CD1c-positive myeloid dendritic cell (primary cell): ENCODE results near the gene PRKAB2.
"Not testable (repeated sequence)": the region's sequence is repeated elsewhere in the genome, so short reads cannot be mapped to it uniquely, and the experiment has no call there.

Experiments used
- DNase-seq: peaks from one replicate; pipeline ENCODE4 v3.0.0-alpha.2; 2016; ENCODE audit errors: extremely low spot score

PRKAB2 gene

DNA sequence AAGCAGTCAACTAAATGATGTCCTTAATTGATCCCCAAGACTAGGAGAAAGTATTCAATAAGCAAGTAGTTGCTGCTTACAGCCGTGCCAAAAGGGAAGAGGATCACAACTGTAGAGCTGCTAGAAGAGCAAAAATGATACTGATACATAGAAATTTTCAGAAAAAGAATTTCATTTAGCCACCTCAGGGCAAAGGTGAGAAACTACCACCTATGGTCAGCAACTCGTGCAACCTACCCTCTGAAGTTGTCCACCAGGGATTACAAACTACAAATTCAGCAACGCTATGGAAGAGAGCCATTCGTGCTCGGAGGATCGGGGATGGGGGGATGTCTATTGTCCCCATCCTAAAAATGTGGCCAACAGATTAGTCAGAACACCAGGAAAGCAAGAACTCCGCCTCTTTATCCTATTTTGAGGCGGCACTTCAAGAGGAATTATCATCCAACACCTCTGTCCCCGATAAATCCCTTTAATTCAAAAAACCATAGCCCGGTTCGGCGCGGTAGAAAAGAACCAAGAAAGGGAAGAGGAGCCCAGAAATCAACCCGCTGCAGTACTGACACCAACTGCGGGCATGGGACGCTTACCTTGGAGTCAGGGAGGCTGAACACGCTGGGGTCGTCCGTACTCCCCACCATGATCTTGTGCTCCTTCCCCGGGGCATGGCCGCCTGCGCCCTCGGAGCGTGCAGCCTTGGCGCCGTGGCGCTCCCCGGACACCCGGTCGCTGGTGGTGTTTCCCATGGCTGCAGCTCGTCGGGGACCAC lies 687 bp downstream of the PRKAB2 start:
- peak; percentile 2 for DNase-seq

DNA sequence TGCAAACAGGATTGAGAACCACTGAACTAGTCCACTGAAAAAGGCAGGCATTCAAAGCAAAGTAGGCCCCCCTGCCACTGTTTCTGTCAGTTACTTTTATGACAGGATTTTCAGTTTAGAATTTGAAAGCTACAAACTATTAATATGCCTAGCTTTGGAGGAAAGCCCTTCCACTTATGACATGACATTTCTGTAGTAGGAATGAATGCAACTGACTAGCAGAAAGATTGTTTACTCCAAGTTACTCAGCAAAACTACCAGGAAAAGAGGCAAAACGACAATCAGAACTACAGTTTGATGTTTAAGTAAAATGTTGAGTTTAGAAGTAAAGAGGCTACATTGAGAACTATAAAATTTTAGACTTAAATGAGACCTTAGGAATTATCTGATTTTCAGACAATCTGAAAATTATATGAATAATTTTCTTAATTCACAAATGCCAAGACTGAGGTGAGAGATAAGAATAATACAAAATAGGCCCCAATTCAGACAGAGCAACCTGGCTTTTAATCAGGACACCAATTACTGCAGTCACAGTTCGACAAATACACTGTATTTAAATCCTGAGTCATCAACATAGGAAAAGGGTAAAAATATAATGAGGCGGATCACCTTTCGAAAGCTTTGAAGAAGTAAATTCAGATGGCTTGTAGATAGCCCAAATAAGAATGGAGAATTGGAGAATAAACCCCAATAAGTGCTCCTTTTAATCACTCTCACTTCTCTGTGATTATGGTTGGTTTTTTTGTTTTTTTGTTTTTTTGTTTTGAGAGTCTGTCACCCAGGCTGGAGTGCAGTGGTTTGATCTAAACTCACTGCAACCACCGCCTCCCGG lies 2.2 kb downstream of the PRKAB2 start:
- no peak for DNase-seq

DNA sequence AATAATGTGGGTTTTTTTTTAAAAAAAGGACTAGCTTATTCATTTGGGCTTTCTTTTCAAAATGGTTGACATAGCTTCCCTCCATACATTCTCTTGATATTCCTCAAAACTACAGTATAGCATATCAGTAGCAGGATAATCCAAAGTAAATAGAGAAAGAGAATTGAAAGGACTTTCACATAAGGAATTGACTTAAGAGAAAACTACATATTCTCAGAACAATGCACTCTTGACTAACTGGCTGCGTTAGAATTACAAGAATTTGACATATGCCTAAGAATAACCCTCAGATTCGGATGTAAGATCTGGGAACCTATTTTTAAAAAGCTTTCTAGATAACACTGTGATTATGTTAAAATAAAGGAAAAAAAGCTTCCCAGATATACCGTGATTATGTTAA lies 3.1 kb downstream of the PRKAB2 start:
- DNase-seq, result no peak

DNA sequence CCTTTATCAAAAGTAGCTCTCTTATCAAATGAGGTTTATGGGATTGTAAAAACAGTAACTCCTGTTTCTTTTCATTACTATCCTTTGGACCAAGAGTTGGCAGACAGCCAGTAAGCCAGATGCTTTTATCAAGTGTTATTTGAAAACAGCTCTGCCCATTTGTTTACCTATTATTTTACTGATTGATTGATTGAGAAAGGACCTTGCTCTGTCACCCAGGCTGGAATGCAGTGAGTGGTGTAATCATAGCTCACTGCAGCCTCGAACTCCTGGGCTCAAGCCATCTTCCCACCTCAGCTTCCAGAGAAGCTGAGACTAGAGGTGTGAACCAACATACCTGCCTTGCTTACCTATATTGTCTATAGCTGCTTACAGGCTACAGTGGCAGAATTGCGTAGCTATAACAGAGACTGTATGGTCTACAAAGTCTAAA lies 3.6 kb downstream of the PRKAB2 start:
- DNase-seq, result no peak

DNA sequence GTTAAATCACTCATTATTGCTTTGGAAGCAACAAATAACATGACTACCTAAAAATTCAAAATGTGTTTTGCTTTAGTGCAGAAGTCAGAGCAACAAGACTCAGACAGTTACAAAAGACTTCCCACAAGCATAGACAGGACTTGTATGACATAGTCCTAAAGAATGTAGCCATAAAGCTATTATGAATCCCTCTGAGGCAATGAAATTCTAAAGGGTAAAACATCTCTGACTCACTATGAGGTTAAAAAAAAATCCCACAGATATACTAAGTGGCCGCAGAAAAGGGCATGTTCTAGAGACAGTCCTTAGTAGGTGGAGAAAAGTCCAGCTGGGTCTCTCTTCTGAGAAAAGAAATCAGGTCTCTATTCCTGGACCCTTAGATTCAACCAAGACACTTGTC lies 4.9 kb downstream of the PRKAB2 start:
- no peak for DNase-seq

DNA sequence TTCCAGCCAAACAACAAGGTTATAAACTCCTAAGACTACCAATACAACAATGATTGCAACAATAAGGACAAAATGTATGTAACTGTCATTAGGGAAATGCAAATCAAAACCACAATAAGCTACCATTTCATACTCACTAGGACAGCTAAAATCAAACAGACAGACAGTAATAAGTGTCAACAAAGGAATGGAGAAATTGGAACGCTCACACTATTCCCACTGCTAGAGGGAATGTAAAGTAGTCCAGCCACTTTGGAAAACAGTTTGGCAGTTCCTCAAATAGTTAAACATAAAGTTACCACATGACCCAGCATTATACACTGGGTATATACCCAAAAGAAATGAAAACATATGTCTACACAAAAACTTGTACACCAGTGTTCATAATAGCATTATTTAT lies 9.3 kb downstream of the PRKAB2 start:
- DNase-seq, result no peak

DNA sequence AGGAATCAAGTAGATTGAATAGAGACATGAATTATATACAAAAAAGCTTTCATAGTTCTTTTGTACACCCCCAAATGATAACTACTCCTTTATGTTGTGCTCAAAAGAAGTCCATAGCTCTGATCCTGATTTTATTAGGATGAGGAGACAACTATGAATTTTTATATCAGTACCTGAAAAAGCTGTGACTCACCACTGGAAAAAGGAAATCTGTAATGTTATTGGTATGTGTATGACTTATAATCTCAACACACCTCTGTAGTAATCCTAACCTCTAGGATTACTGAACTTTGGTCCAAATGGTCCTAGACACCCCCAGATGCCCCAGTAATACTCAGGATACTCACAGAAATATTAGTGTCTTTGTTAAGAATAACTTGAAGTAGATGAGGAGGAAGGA lies 10.2 kb downstream of the PRKAB2 start:
- no peak for DNase-seq

DNA sequence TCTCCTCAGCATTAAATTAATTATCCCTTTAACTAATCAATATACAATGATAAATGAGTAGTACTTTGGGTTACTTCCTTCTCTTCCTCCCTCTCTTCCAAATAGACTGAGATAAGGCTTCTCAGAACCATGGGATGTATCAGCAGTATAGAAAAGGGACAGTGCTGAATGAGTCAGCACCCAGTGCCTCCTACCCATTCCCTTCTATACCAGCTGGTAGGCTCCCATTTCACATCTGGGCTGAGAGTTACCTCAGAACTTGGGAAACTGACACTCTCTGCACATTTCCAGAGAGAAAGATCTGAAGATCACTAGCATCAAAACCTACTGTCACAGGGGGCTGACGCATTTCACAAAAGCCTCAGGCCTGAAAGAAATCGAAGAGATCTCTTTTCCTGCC lies 15.2 kb downstream of the PRKAB2 start:
- DNase-seq, result not testable (repeated sequence)

DNA sequence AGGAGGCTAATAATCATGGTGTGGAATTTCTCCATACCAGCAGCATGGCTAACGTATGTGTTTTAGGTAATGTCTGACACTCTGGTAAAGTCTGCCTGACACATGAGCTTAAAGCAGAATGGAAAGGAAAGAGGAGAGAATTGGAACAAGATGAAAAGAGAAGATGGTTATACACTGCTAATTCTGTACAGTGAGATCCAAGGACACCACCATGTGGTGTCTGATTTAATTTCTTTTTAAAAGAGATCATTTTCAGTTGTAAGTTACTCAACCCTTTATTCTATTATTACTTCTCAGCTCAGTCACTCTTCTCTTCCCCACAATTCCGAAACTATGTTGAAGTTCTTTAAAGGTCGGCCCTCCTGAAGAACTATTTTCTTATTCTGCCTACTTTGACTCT lies 15.6 kb downstream of the PRKAB2 start:
- no peak for DNase-seq

DNA sequence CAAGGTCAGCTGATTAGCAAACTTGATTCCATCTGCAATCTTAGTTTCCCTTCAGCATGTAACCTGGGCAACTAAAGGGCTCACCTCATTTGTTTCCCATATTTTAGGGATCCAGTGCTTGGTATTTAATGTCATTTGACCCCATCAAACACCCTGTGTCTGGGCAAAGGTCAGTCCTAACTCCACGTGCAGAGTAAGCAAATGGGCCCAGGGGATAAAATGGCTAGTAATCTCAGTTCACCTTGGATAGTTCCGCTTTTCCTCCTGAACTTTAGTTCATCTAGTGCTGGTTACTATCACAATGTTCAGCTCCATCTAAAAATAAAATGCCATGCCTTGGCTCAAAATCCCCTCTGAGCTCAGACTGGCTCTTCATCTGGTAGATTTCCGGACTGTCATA lies 19.5 kb downstream of the PRKAB2 start:
- DNase-seq, result no peak

DNA sequence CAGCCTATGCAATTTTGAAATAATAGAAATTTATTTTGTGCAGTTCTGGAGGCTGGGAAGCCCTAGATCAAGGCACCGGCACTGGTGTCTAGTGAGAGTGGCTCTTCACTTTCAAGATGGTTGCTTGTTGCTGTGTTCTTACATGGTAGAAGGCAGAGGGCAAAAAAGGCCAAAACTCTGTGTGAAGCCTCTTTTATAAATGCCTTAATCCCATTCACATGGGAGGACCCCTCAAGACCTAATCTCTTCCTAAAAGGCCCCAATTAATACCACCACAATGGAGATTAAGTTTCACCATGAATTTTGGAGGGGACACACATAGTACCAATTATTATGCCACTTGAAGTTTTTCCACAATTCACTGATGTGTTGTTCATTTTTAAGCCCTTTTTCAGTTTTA lies 21.0 kb downstream of the PRKAB2 start:
- DNase-seq, result no peak

DNA sequence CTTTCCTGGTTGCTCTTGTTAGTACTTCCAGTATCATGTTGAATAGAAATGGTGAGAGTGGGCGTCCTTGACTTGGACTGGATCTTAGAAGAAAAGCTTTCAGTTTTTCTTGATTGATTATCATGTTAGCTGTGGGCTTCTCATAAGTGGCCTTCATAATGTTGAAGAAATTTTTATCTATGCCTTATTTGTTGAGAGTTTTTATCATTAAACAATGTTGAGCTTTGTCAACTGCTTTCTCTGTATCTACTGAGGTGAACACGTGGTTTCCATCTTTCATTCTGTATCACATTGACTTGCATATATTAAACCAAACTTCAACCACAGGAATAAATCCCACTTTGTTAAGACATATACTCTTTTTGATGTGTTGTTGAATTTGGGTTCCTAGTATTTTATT lies 29.4 kb downstream of the PRKAB2 start:
- DNase-seq, result no peak

DNA sequence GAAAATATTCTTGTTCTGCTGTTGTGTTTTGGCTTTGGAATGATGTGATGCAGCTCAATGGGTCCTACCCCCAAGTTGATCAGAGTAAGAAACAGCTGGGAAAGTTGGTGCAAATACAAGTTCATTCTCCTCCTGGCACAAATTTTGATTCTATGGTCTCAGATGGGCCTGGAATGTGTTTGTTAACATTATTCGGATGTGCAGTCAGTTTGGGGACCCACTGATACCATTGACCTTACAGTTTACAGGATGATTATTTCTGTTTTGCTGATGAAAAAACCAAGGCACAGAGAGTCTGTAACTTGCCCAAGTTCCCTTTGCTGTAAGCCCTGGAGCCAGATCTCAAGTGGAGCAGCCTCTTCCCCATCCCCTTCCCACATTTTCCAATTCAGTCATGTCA lies 41.5 kb downstream of the PRKAB2 start:
- DNase-seq, result not testable (repeated sequence)

DNA sequence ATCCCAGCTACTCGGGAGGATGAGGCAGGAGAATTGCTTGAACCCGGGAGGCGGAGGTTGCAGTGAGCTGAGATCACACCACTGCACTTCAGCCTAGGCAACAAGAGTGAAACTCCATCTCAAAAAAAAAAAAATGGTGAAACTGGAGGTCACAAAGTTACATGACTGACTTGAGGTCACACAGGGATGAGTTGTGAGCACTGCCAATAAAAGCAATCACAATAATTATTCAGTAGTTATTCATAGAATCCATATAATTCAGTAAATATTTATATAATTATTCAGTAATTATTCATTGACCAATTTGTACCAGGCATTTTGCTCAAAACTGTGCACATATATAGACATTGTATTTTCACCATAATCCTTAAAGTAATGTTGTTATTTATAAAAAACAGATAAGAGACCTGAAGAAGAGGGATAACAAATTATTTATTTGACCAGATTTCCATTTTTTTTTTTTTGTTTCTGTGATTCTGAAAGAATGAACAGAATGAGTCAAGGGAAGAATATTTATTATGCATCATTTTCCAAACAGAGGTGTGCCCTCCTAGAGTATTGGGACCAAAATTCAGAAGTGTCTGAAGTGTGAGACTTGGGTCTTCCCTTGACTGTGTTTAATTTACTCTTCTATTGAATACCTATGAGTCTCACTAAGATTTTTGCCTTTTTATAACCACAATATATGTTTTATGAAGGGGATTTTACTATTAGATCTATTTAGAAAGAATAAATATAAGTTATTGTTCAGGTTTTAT lies 43.0 kb downstream of the PRKAB2 start:
- no peak for DNase-seq

DNA sequence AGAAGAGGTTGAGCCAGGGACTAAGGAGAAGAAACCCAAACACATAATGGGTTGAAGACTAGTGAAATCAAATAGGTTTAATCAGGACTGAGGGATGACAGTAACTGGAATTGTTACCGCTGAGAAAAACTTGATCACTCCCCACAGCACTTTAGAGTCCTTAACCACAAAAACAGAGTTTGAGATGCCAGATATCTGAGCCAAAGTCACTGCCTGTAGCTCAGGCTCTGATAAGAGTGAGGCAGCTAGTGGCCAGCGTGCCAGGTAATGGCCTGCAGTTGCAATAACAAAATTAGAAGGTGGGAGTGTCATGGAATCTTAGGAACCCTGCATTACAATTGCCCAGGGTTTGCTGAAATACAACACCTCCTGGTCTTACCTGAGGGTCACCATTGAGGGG lies 48.0 kb downstream of the PRKAB2 start:
- DNase-seq, result no peak

DNA sequence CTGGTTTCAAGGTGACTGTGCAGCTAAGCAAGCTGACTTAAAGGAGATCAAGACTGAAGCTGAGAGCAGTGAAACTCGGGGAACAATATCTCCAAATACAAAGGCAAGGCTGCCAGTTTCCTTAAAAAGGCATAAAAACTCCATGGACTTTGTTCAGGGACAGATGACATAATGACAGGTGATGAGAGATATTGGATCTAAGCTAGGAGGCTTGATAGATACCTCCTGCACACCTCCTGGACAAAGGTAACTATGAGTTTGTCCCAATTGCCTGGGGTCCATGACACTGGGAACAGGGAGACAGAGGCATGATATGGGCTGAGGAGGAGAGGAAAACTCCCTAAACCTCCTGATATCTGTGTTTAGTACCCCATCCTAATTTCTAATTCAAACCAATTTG lies 55.2 kb downstream of the PRKAB2 start:
- no peak for DNase-seq

DNA sequence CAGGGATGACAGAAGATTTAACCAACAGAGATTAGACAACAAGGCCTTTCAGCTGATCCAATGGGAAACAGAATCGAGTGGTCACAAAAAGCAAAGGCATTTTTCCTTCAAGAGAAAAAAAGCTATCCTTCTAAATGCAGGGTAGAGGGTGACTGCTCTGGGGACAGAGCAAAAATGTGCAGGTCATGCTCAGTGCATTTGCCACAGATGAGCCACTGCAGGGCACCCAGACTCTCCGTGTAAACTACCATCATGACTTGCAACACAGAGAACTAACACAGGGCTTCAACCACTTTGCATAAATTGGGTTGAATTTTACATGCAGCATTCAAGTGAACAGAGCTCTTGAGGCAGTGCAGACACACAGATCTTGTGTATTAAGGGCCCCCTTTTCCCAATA lies 56.8 kb downstream of the PRKAB2 start:
- DNase-seq, result no peak

DNA sequence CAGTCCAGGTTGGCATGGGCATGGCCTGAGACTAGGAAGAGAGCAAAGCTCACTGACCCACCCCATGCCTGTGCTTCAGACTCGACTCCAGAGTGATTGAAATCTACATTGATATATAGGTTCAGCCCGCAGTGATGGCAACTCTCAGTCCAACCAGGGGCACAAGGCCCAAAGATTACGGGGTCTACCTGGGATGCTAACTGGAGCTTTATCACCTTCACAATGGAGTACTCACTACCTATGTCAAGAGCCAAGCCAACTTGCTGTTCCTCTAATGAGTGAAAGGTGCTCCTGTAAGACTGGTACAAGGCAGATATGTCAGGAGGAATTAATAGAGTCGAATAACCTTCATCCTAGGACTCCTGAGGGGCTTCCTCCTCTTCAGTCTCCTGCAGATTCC lies 57.2 kb downstream of the PRKAB2 start:
- DNase-seq, result not testable (repeated sequence)

DNA sequence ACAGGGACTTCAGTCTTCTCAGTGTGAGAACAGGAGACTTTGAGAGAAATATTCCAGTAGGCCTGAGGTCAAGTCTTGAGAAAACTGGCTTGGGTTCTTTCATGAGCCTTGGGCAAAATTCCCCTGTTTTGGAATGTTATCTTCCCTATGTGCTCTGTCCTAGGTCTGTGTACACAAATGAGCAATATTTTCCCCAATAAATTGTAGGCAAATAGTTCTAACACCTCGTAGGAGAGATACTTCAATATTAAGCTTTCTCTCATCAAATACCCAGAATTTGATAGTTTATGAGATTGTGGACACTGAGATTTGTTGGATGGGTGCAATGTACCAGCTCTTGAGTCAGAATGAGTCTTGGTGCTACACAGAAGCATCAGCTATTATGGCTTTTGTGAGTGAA lies 57.9 kb downstream of the PRKAB2 start:
- DNase-seq, result not testable (repeated sequence)

DNA sequence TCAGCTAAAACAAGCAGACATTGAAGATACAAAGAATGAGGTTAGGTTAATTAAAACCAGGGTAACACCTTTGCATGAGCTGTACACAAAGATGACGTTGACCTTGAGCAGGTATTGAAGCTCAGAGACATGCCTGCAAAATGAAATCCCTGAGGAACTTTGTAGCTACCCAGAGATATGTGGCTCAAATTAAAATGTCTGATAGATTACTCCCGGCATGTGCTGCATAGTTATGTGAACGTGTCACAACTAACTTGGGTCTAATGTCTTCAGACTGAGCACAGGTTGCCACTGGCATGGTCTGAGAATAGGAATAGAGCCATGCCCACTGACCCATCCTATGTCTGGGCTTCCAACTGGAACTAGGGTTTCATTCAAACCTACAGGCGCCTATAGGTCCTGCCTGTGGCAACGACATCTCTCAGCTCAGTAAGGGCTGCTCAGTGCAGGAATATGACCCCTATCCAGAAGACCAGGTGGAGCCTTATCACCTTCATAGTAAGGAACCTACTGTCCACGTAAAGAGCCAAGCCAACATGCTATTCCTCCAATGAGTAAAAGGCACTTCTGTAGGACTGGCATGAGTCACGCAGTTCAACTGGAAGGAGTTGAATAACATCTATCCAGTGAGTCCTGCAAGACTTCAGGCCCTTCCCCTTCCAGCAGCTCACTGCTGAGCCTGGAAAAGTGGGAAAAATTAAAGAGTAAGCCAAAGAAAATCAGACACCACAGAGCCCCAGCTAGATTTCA lies 60.7 kb downstream of the PRKAB2 start:
- no peak for DNase-seq

DNA sequence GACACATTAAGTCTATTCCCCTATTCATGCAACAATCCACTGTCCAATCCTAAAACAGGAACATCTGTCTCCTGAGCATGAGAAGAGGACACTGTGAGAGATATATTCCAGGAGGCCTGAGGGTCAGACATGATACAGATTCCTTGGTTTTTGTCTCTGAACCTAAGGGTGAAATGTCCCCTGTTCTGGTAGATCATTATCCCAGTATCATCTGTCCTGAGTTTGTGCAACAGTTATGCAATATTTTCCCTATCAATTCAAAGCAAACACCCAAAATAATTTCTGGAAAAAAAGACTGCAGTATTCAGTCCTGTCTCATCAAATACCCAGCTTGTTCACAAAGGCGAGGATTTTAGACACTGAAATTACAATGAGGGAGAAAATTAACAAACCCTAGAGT lies 61.4 kb downstream of the PRKAB2 start:
- DNase-seq, result no peak

DNA sequence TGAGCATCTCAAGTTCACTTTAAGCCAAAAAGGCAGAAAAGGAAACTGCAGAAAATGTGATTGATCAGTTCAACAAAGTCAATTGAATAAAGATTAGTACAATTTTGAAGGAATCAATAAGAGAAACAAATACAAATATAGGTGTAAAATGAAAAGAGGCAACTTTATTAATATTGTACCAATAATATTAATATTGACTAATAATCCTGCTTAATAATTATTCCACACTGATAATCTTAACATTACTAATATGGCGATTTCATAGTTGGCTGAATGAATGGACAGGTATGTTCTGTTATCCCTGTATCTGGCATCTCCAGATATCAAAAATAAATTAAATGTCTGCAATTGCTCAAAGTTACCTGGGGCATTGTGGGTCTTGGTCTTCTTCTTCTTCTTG lies 61.8 kb downstream of the PRKAB2 start:
- DNase-seq, result no peak
